ENCODE data around the gene TRIM39. TPM values are rescaled to one million over a fixed set of nuclear protein-coding genes. Genes with fewer than 3 reads are reported as not detected.

Gene TRIM39
- total RNA-seq, 4 donors from 2014 or later, result 7.6 to 19.1 (median 10.8) TPM

DNA sequence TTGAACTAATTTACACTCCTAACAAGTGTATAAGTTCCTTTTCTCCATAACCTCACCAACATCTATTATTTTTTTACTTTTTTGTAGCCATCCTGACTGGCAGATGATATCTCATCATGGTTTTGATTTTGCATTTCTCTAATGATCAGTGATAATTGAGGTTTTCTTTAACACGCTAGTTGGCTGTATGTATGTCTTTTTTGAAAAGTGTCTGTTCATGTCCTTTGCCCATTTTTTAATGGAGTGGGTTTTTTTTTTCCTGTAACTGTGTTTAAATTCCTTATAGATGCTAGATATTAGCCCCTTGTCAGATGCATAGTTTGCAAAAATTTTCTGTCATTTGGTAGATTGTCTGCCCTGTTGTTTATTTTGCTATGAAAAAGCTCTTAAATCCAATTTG lies 39.6 kb upstream of the TRIM39 start:
- peaks cover 38 to 55% of the 10 kb centered on the region in 2 donors for H3K9me3 ChIP-seq
- 50 to 100% methylated on average over 1 of the region's 1 CpG for WGBS, 2 donors (ENCODE audit: low coverage in 1 of 2)

DNA sequence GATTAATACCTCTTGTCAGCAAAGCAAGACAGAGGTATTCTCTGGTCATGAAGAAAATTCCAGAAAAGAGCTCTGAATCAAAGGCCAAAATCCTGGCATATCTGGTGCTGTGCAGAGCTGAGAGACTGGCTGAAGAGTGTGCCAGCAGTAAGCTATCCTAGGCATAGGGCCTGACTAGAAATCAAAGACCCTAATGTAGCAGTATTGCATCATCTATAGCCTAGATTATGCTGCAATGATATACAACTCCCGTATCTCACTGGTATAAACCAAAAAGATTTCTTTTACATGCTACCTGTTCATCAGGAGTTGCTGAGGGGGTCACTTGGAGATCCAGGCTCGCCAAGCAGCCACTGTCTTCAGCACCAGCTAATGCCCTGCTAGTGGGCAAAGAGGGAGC lies 30.9 kb upstream of the TRIM39 start:
- intact Hi-C loops (cut with DNase I; ENCODE audit: low total_unique reads), result no loop called here

More for the DNA sequence above, 39.6 kb upstream of the TRIM39 start:
- Histone ChIP-seq H3K27ac (no peak overlapping the region), H3K4me1 (no peaks in the 10 kb centered on the region), H3K36me3 (peaks cover 0 to 30% (median 0%) of the 10 kb centered on the region in 4 donors), H3K4me3 (no peak overlapping the region), H3K27me3 (no peaks in the 10 kb centered on the region)
- TF ChIP-seq EP300 (IDR thresholded peaks at IDR 0.05; ENCODE audit: low read depth) (no peak), POLR2AphosphoS5 (IDR thresholded peaks at IDR 0.05) (no peak), POLR2A (IDR thresholded peaks at IDR 0.05) (no peak)
- TF ChIP-seq, protein P1, sequence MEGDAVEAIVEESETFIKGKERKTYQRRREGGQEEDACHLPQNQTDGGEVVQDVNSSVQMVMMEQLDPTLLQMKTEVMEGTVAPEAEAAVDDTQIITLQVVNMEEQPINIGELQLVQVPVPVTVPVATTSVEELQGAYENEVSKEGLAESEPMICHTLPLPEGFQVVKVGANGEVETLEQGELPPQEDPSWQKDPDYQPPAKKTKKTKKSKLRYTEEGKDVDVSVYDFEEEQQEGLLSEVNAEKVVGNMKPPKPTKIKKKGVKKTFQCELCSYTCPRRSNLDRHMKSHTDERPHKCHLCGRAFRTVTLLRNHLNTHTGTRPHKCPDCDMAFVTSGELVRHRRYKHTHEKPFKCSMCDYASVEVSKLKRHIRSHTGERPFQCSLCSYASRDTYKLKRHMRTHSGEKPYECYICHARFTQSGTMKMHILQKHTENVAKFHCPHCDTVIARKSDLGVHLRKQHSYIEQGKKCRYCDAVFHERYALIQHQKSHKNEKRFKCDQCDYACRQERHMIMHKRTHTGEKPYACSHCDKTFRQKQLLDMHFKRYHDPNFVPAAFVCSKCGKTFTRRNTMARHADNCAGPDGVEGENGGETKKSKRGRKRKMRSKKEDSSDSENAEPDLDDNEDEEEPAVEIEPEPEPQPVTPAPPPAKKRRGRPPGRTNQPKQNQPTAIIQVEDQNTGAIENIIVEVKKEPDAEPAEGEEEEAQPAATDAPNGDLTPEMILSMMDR (IDR thresholded peaks at IDR 0.05), result no peak
- intact Hi-C loops (cut with DNase I; ENCODE audit: low total_unique reads) (no loop called here), in situ Hi-C loops (cut with MboI; ENCODE audit: low pct_ligation_motif_present in 1 of 4, low pct_unique_long_range_greater_than_20kb in 1 of 4, low sequenced_read_pairs in 3 of 4) (no loop called here)
- DNase-seq, result no peak

DNA sequence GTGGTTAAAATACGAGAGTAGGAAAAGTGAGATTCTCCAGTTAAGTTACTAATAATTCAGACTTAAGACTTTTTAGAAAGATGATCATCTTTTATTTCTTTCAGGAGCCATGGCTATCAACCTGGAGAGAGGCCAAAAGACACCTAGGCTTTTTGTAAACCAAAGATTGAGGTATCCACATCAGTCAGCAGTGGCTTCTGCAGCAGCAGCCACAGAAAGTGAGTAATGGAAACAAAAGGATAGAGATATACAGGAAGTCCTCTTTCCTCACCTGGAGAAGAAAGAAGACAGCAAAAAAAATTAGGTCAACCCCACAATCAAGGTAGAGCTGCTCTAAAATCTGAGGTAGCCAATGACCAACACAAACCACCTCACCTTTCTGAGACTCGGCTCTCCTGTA lies 22.7 kb upstream of the TRIM39 start:
- H3K27me3 ChIP-seq, result no peaks in the 10 kb centered on the region
- H3K36me3 ChIP-seq, result no peaks in the 10 kb centered on the region
- H3K9me3 ChIP-seq, result no peaks in the 10 kb centered on the region
- intact Hi-C loops (cut with DNase I; ENCODE audit: low total_unique reads) (no loop called here), in situ Hi-C loops (cut with MboI; ENCODE audit: low pct_ligation_motif_present in 1 of 4, low pct_unique_long_range_greater_than_20kb in 1 of 4, low sequenced_read_pairs in 3 of 4) (no loop called here)
- H3K27ac ChIP-seq, result no peak overlapping the region
- H3K4me1 ChIP-seq, result no peaks in the 10 kb centered on the region
- 90 to 98% methylated on average over 2 of the region's 2 CpGs for WGBS, 2 donors (ENCODE audit: low coverage in 1 of 2)
- TF ChIP-seq EP300 (IDR thresholded peaks at IDR 0.05; ENCODE audit: low read depth) (no peak), POLR2A (IDR thresholded peaks at IDR 0.05) (no peak), POLR2AphosphoS5 (IDR thresholded peaks at IDR 0.05) (no peak)
- TF ChIP-seq, protein P1 (IDR thresholded peaks at IDR 0.05), result no peak
- no peak for DNase-seq
- no peak overlapping the region for H3K4me3 ChIP-seq

More for the DNA sequence above, 30.9 kb upstream of the TRIM39 start:
- in situ Hi-C loops (cut with MboI; ENCODE audit: low pct_ligation_motif_present in 1 of 4, low pct_unique_long_range_greater_than_20kb in 1 of 4, low sequenced_read_pairs in 3 of 4), result no loop called here
- WGBS, 2 donors (ENCODE audit: low coverage in 1 of 2), result 100% methylated on average over 2 of the region's 2 CpGs; no CpG with 5 or more reads in 1 of the 2 donors
- DNase-seq, result no peak
- Histone ChIP-seq H3K27me3 (no peaks in the 10 kb centered on the region), H3K36me3 (peaks cover 0 to 33% (median 5%) of the 10 kb centered on the region in 4 donors), H3K4me1 (no peaks in the 10 kb centered on the region), H3K9me3 (no peaks in the 10 kb centered on the region), H3K4me3 (no peak overlapping the region), H3K27ac (no peak overlapping the region)
- TF ChIP-seq, protein P1 (IDR thresholded peaks at IDR 0.05), result no peak
- no peak for TF ChIP-seq POLR2A (IDR thresholded peaks at IDR 0.05)

DNA sequence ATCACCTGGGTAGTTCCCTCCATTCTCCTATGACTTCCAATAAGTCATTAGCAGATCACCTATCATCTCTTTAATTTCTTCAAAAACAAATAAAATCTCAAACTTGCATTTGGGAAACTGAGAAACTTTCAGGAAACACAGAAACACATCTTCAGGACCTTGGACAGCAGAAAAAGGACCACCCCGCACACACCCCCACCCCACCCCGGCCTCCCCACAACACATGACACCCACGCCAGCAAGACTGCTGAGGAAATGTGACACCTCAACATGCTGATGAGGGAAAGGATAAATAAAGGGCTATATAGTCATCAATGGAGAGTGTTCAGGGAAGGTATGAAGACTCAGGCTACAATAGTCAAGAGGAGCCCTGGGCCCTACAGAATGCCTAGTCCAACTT lies 15.6 kb upstream of the TRIM39 start:
- no peaks in the 10 kb centered on the region for H3K27me3 ChIP-seq
- 92% methylated on average over 3 of the region's 3 CpGs; no CpG with 5 or more reads in 1 of the 2 donors for WGBS, 2 donors (ENCODE audit: low coverage in 1 of 2)
- H3K9me3 ChIP-seq, result no peaks in the 10 kb centered on the region
- TF ChIP-seq, protein P1 (IDR thresholded peaks at IDR 0.05), result no peak
- no peak for TF ChIP-seq POLR2A (IDR thresholded peaks at IDR 0.05)
- DNase-seq, result no peak
- in situ Hi-C loops (cut with MboI; ENCODE audit: low pct_ligation_motif_present in 1 of 4, low pct_unique_long_range_greater_than_20kb in 1 of 4, low sequenced_read_pairs in 3 of 4), result no loop called here
- no peak overlapping the region for H3K4me3 ChIP-seq
- no peaks in the 10 kb centered on the region for H3K4me1 ChIP-seq
- H3K27ac ChIP-seq, result no peak overlapping the region
- intact Hi-C loops (cut with DNase I; ENCODE audit: low total_unique reads), result no loop called here
- peaks cover 0 to 11% (median 3%) of the 10 kb centered on the region in 4 donors for H3K36me3 ChIP-seq

Measured in transverse colon (tissue), 4 donors.